MM.1S (cell line): Measurements from ENCODE around the gene PCDH19.

Source experiments
- DNase-seq: peaks from one replicate; pipeline ENCODE4 v3.0.0-alpha.2; 2015
- H2AFZ ChIP-seq: fragments of 300-600 bp; sonication (generic); 2 replicates; pipeline ENCODE4 v1.6.0; 2016; ENCODE audit warnings: antibody characterized with exemption, low read length
- H3F3A ChIP-seq: fragments of 300-600 bp; sonication (generic); 2 replicates; pipeline ENCODE4 v1.6.1; 2016; ENCODE audit warnings: mild to moderate bottlenecking, antibody characterized with exemption, low read length, moderate library complexity, mixed read lengths; ENCODE audit not compliant: insufficient read depth
- H3K27ac ChIP-seq: fragments of 300-600 bp; sonication (generic); 2 replicates; pipeline ENCODE4 v1.5.1; 2016; ENCODE audit warnings: mild to moderate bottlenecking, low read length
- H3K27me3 ChIP-seq: fragments of 300-600 bp; sonication (generic); replicated peaks from 2 replicates; pipeline ENCODE4 v1.6.0; 2016; ENCODE audit warnings: low read length; ENCODE audit not compliant: insufficient read depth
- H3K36me3 ChIP-seq: fragments of 300-600 bp; sonication (generic); replicated peaks from 2 replicates; pipeline ENCODE4 v1.6.1; 2016; ENCODE audit warnings: mild to moderate bottlenecking, low read length, mixed read lengths; ENCODE audit not compliant: insufficient read depth
- H3K4me1 ChIP-seq: fragments of 300-600 bp; sonication (generic); 2 replicates; pipeline ENCODE4 v1.6.1; 2016; ENCODE audit warnings: low read length, mixed read lengths
- H3K4me2 ChIP-seq: fragments of 300-600 bp; sonication (generic); 2 replicates; pipeline ENCODE4 v1.6.0; 2016; ENCODE audit warnings: low read depth, low read length
- H3K4me3 ChIP-seq: fragments of 300-600 bp; sonication (generic); 2 replicates; pipeline ENCODE4 v1.5.1; 2016; ENCODE audit warnings: low read length, mixed read lengths
- H3K79me2 ChIP-seq: fragments of 300-600 bp; sonication (generic); 2 replicates; pipeline ENCODE4 v1.6.1; 2016; ENCODE audit warnings: mixed run types, low read length, mixed read lengths
- H3K9ac ChIP-seq: fragments of 300-600 bp; sonication (generic); 2 replicates; pipeline ENCODE4 v1.6.1; 2016; ENCODE audit warnings: low read length, mixed read lengths
- H3K9me2 ChIP-seq: fragments of 300-600 bp; sonication (generic); replicated peaks from 2 replicates; pipeline ENCODE4 v1.6.1; 2016; ENCODE audit warnings: mild to moderate bottlenecking, low read length, mixed read lengths; ENCODE audit not compliant: insufficient read depth
- H3K9me3 ChIP-seq: fragments of 300-600 bp; sonication (generic); replicated peaks from 2 replicates; pipeline ENCODE4 v1.6.1; 2016; ENCODE audit warnings: mild to moderate bottlenecking, low read length, mixed read lengths; ENCODE audit not compliant: insufficient read depth
- H4K20me1 ChIP-seq: fragments of 300-600 bp; sonication (generic); 2 replicates; pipeline ENCODE4 v1.6.1; 2016; ENCODE audit warnings: mild to moderate bottlenecking, low read length, moderate library complexity, mixed read lengths; ENCODE audit not compliant: insufficient read depth
- CTCF ChIP-seq: fragments of 300-600 bp; sonication (generic); IDR thresholded peaks from 2 replicates; pipeline ENCODE4 v1.5.1; 2016; ENCODE audit warnings: antibody characterized with exemption, low read length, mixed read lengths
- EZH2 ChIP-seq: fragments of 300-600 bp; sonication (generic); optimal IDR thresholded peaks from 2 replicates; pipeline ENCODE3; 2017; ENCODE audit warnings: low read depth, mild to moderate bottlenecking, antibody characterized with exemption, low read length, mixed read lengths
- EZH2phosphoT487 ChIP-seq: fragments of 300-600 bp; sonication (generic); IDR thresholded peaks from 2 replicates; pipeline ENCODE4 v1.6.1; 2018; ENCODE audit warnings: antibody characterized with exemption, low read length

The PCDH19 gene

GRCh38 chrX:100297728-100298127 is 112.3 kb downstream of the PCDH19 start:
- Histone ChIP-seq H3K9ac (no peak overlapping the region), H3K79me2 (no peaks in the 10 kb centered on the region), H3K36me3 (no peaks in the 10 kb centered on the region), H3K9me2 (no peaks in the 10 kb centered on the region), H3K27ac (no peak overlapping the region), H4K20me1 (no peaks in the 10 kb centered on the region), H3K9me3 (no peaks in the 10 kb centered on the region), H3K27me3 (no peaks in the 10 kb centered on the region), H3K4me3 (no peak overlapping the region), H3K4me2 (no peak overlapping the region), H3K4me1 (no peaks in the 10 kb centered on the region), H3F3A (no peaks in the 10 kb centered on the region), H2AFZ (no peak overlapping the region)
- DNase-seq, result no peak
- no peak for TF ChIP-seq CTCF
- no peak for TF ChIP-seq EZH2
- no peak for TF ChIP-seq EZH2phosphoT487

DNA sequence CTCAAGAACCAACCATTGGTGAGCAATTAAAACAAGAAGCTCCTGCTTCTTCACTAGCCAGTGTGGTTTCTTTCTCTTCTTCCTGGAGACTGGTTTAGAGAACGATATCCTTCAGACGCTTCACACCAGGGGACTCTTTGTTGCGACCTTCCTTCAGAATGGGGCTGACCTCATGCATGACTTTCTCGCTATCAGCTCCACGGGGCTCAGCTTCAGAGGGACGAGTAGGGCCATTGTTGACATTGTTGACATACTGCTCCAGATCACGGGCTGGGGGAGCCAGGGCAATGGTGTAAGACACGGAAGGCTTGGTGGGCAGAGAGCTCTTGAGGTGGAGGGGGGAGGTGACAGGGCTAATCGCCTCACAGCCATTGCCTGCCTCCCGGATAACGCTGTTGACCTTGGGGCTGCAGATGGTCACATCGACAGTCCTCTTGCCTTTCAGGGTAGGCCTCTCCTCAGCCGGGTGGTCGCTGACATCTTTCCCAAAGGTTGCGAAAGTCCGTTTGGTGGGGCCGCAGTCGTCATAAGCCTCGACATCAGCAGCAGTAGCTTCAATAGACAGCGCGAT is 113.8 kb downstream of the PCDH19 start:
- Histone ChIP-seq H3F3A (no peaks in the 10 kb centered on the region), H3K27me3 (no peaks in the 10 kb centered on the region), H3K27ac (no peak overlapping the region), H3K4me2 (no peak overlapping the region), H4K20me1 (no peaks in the 10 kb centered on the region), H3K9me3 (no peaks in the 10 kb centered on the region), H3K4me1 (no peaks in the 10 kb centered on the region), H3K9ac (no peak overlapping the region), H3K9me2 (no peaks in the 10 kb centered on the region), H3K4me3 (no peak overlapping the region), H3K79me2 (no peaks in the 10 kb centered on the region), H2AFZ (no peak overlapping the region), H3K36me3 (no peaks in the 10 kb centered on the region)
- no peak for DNase-seq
- no peak for TF ChIP-seq EZH2
- no peak for TF ChIP-seq EZH2phosphoT487
- no peak for TF ChIP-seq CTCF

DNA sequence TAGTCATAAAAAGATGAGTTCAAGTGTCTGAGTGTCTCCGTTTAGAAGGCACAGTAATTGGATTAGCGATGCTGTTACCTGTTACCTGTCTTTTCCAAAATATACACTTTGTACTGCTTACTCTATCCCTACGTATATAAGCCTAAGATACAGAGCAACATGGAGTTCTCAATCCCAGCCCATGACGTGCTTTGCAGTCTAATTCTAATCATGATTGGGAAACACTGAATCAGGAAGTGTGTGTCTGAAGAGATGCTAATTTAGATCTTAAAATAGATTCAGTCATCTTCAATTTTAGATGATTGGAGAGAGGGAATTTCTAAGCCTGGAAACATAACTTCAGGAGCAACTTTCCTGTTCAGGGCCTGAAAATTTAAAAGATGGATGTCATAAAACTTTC is 115.1 kb downstream of the PCDH19 start:
- Histone ChIP-seq H3K9ac (no peak overlapping the region), H3K9me3 (no peaks in the 10 kb centered on the region), H3K4me3 (no peak overlapping the region), H3K4me1 (no peaks in the 10 kb centered on the region), H4K20me1 (no peaks in the 10 kb centered on the region), H3K79me2 (no peaks in the 10 kb centered on the region), H3K27ac (no peak overlapping the region), H2AFZ (no peak overlapping the region), H3K4me2 (no peak overlapping the region), H3K36me3 (no peaks in the 10 kb centered on the region), H3F3A (no peaks in the 10 kb centered on the region), H3K9me2 (no peaks in the 10 kb centered on the region), H3K27me3 (no peaks in the 10 kb centered on the region)
- no peak for TF ChIP-seq CTCF
- TF ChIP-seq EZH2phosphoT487, result no peak
- no peak for TF ChIP-seq EZH2
- DNase-seq, result no peak
